ENCODE data around the gene AQP2. TPM values are rescaled to one million over a fixed set of nuclear protein-coding genes. Genes with fewer than 3 reads are reported as not detected.

The AQP2 gene
- total and polyA plus RNA-seq, 2 donors from 2014 or later: 122 to 666 TPM

GRCh38 chr12:49923035-49923644 is 27.4 kb upstream of the AQP2 start:
- intact Hi-C loops (cut with DNase I): no loop called here
- H3K4me1 ChIP-seq (ENCODE audit: control insufficient read depth in 2 of 3, insufficient read depth in 2 of 3, low read depth in 1 of 3, low read length in 3 of 3): no peaks in the 10 kb centered on the region
- no peak overlapping the region for H3K9ac ChIP-seq (ENCODE audit: low read length in 3 of 3)
- H3K27me3 ChIP-seq (ENCODE audit: control insufficient read depth, insufficient read depth, low read length): no peaks in the 10 kb centered on the region
- DNase-seq (no peak), FAIRE-seq (no peak)
- no peaks in the 10 kb centered on the region for H3K9me3 ChIP-seq (ENCODE audit: control insufficient read depth in 2 of 3, insufficient read depth in 1 of 3, low read length in 3 of 3)
- no peaks in the 10 kb centered on the region for H3K36me3 ChIP-seq (ENCODE audit: control insufficient read depth in 2 of 3, insufficient read depth in 3 of 3, low read length in 3 of 3)
- no peak overlapping the region for H3K4me3 ChIP-seq (ENCODE audit: low read length in 3 of 3)
- H3K27ac ChIP-seq (ENCODE audit: low read depth in 2 of 2, low read length in 2 of 2): no peak overlapping the region
- no peak for TF ChIP-seq CTCF (IDR thresholded peaks at IDR 0.05; ENCODE audit: borderline replicate concordance, extremely low read depth, insufficient read depth)

DNA sequence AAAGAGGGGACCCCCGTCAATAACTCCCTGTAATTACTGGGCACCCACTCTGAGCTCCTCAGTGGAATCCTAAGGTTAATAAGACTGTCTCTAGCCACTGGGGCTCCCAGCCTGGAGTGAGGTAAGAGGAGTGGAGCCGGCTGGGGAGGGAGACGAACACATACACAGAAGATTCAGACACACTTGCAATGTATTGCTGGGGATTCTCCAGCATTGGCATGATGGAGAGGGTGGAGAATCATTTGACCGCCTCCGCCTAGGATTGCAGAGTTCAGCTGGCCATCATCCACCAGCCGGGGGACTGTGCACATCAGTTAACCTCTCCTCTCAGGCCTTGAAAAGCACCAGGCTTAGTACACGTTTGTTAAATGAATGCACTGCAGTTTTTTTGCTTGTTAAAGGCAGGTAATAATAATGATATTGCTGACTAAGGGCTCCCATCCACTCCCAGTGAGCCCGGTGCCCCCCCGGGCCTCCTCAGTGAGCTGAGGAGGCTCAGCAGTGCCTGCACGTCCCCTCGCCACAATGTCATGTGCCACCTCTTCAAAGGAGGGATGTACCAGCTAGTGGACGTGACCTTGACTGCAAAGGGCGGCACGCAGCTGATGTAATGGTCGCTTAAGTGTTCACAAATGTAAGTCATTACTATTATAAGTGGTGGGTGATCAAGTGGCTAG is 26.5 kb upstream of the AQP2 start:
- H3K4me1 ChIP-seq (ENCODE audit: control insufficient read depth in 2 of 3, insufficient read depth in 2 of 3, low read depth in 1 of 3, low read length in 3 of 3): no peaks in the 10 kb centered on the region
- no peak overlapping the region for H3K9ac ChIP-seq (ENCODE audit: low read length in 3 of 3)
- H3K27me3 ChIP-seq (ENCODE audit: control insufficient read depth, insufficient read depth, low read length): no peaks in the 10 kb centered on the region
- no peak for TF ChIP-seq CTCF (IDR thresholded peaks at IDR 0.05; ENCODE audit: borderline replicate concordance, extremely low read depth, insufficient read depth)
- H3K4me3 ChIP-seq (ENCODE audit: low read length in 3 of 3): no peak overlapping the region
- H3K9me3 ChIP-seq (ENCODE audit: control insufficient read depth in 2 of 3, insufficient read depth in 1 of 3, low read length in 3 of 3): no peaks in the 10 kb centered on the region
- H3K36me3 ChIP-seq (ENCODE audit: control insufficient read depth in 2 of 3, insufficient read depth in 3 of 3, low read length in 3 of 3): no peaks in the 10 kb centered on the region
- FAIRE-seq (no peak), DNase-seq (no peak)
- intact Hi-C loops (cut with DNase I): no loop called here
- no peak overlapping the region for H3K27ac ChIP-seq (ENCODE audit: low read depth in 2 of 2, low read length in 2 of 2)

DNA sequence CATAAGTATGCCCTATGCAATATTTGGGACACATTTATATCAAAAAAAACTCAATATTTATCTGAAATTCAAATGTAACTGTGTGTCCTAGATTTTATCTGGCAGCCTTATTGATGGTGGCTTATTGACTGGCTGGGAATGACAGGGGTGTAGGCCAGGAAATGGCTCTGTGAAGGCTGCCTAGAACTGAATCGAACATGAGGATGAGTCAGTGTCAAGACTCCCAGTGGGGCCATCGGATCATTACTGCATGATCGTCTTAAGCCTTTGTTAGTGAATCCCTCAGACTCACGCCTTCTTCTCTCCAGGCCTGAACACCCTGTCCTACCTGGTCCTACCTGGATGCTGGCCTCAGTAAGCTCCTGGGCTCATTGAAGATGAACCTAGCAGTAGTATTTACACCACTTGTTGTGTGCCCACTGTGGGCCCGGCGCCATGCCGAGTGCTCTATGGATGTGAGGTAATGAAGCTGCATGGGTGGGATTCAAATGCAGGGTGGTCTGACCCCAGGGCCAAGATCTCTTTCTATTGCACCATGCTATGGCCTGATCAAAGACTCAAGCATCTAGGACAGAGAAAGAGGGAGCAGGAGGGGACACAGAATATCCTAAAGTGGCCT is 25.8 kb upstream of the AQP2 start:
- Histone ChIP-seq H3K27me3 (ENCODE audit: control insufficient read depth, insufficient read depth, low read length) (no peaks in the 10 kb centered on the region), H3K27ac (ENCODE audit: low read depth in 2 of 2, low read length in 2 of 2) (no peak overlapping the region), H3K4me1 (ENCODE audit: control insufficient read depth in 2 of 3, insufficient read depth in 2 of 3, low read depth in 1 of 3, low read length in 3 of 3) (no peaks in the 10 kb centered on the region), H3K4me3 (ENCODE audit: low read length in 3 of 3) (no peak overlapping the region), H3K9ac (ENCODE audit: low read length in 3 of 3) (no peak overlapping the region), H3K9me3 (ENCODE audit: control insufficient read depth in 2 of 3, insufficient read depth in 1 of 3, low read length in 3 of 3) (no peaks in the 10 kb centered on the region), H3K36me3 (ENCODE audit: control insufficient read depth in 2 of 3, insufficient read depth in 3 of 3, low read length in 3 of 3) (no peaks in the 10 kb centered on the region)
- FAIRE-seq (no peak), DNase-seq (no peak)
- TF ChIP-seq CTCF (IDR thresholded peaks at IDR 0.05; ENCODE audit: borderline replicate concordance, extremely low read depth, insufficient read depth): no peak
- intact Hi-C loops (cut with DNase I): no loop called here
